Psoas muscle (tissue), 8 donors: ENCODE measurements around the gene RNF175. TPM values are rescaled to one million over a fixed set of nuclear protein-coding genes. Genes with fewer than 3 reads are reported as not detected.

Source experiments
- ATAC-seq, 4 donors: fragments of 200-7000 bp; cut with Tn5 transposase; one replicate each; pipeline ENCODE4 v1.9.1; 2020; ENCODE audit warnings: moderate library complexity in 3 of 4, mild to moderate bottlenecking in 2 of 4
- DNase-seq, 2 donors: peaks; one replicate each; pipeline ENCODE4 v3.0.0-alpha.2; 2020
- H3K27ac ChIP-seq: fragments of 200-600 bp; one replicate; pipeline ENCODE4 v1.8.0; 2022
- H3K27me3 ChIP-seq, 3 donors: fragments of 200-600 bp in 1 of 3; one replicate each; pipeline versions ENCODE4 v1.6.1 to v1.8.0; 2013 to 2022; ENCODE audit warnings: low read length in 2 of 3, mild to moderate bottlenecking in 2 of 3, moderate library complexity in 1 of 3; ENCODE audit not compliant: insufficient read depth in 3 of 3
- H3K36me3 ChIP-seq, 2 donors: fragments of 200-600 bp in 1 of 2; one replicate each; pipeline versions ENCODE4 v1.6.1 to v1.8.0; 2013 to 2022; ENCODE audit warnings: low read depth in 1 of 2, mild to moderate bottlenecking in 1 of 2, moderate library complexity in 1 of 2; ENCODE audit not compliant: insufficient read depth in 1 of 2
- H3K4me1 ChIP-seq: fragments of 200-600 bp; one replicate; pipeline ENCODE4 v1.8.0; 2022
- H3K4me3 ChIP-seq: fragments of 200-600 bp; one replicate; pipeline ENCODE4 v1.8.0; 2022; ENCODE audit warnings: mild to moderate bottlenecking
- H3K9me3 ChIP-seq: fragments of 200-600 bp; one replicate; pipeline ENCODE4 v1.8.0; 2022
- WGBS, 3 donors: extraction: QIAGEN DNeasy Blood & Tissue Kit; methylation state at CpG; one replicate each; pipeline versions ENCODE4 v1.1.6 to v1.1.7; 2013; 5-methylcytosine and 5-hydroxymethylcytosine counted together
- intact Hi-C, 2 donors: fragments of 100-400 bp; cut with DNase I; formaldehyde crosslinking; loops; one replicate each; pipeline versions ENCODE4 v1.11.0 to v1.14.2; 2022
- polyA plus RNA-seq, 3 donors: library from polyadenylated mRNA; stranded (reverse); fragments of 200-250 nt; gene quantifications; one replicate each; pipeline ENCODE4 v1.2.3, GENCODE V29; 2013
- total RNA-seq, 4 donors: library from RNA; stranded (reverse); fragmentation: NEBNext Ultra II Directional in 2 of 4; extraction: Animal tissue kit (Norgen Biotek cat#: 25700) in 2 of 4; gene quantifications; one replicate each; pipeline versions ENCODE4 v1.2.1 to v1.2.4, GENCODE V29; 2021 to 2023
- TF ChIP-seq, protein P1 (sequence below): fragments of 200-600 bp; IDR thresholded peaks from one replicate; pipeline ENCODE4 v1.8.0; 2022; ENCODE audit warnings: antibody characterized with exemption
- donor health status: healthy with polysubstance abuse.
- donor health status: DM: no; HTN: no; CAD: no; lungs with moderate emphysema.
- donor health status: Bipolar disorder and iron deficiency.
- donor health status: healthy.
- donor health status: DM: yes; HTN: yes; CAD: no.
- donor health status: DM: no; HTN: no; CAD: no.
- donor health status: DM: no; HTN: no; CAD: no.
- donor health status: DM: yes; HTN: yes; CAD: no.

RNF175 gene
- total and polyA plus RNA-seq, 7 donors, result 0.05 to 0.07 TPM; not detected in 5

DNA sequence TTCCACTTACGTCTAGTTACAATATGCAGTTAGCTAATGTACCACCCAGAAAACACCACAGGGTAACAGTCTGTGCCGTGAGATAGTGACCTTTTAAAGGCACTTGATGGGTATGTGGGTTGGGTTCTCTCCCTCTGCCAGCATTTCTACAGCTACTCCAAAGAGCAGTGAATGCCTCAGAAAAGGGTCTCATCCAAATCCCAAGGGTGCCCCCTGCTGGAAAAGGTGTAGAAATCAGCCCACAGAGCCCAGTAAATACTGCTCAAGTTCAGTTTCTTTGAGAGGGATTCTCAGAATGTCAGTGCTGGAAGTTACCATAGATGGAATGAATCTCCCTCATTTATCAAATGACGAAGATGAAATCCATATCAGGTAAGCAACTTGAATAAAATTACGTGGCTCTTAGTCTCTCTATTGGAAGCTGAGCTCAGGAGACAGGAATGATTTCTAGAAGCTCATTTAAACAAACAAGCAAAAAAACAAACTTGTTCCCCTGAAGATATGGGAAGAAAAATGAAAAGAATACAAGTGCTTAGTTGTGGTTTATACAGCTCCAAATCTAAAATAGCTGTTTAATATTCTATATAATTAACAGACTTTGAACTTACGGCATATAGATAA is 9.5 kb downstream of the RNF175 start:
- Histone ChIP-seq H3K36me3 (no peaks in the 10 kb centered on the region), H3K9me3 (no peaks in the 10 kb centered on the region), H3K4me1 (no peaks in the 10 kb centered on the region), H3K27ac (no peak overlapping the region), H3K27me3 (no peaks in the 10 kb centered on the region), H3K4me3 (no peak overlapping the region)
- no peak for DNase-seq
- peak; percentile 44 to 70 (median 58) for ATAC-seq
- 40 to 47% (median 45%) methylated on average over 5 of the region's 5 CpGs for WGBS, 3 donors
- TF ChIP-seq, protein P1, sequence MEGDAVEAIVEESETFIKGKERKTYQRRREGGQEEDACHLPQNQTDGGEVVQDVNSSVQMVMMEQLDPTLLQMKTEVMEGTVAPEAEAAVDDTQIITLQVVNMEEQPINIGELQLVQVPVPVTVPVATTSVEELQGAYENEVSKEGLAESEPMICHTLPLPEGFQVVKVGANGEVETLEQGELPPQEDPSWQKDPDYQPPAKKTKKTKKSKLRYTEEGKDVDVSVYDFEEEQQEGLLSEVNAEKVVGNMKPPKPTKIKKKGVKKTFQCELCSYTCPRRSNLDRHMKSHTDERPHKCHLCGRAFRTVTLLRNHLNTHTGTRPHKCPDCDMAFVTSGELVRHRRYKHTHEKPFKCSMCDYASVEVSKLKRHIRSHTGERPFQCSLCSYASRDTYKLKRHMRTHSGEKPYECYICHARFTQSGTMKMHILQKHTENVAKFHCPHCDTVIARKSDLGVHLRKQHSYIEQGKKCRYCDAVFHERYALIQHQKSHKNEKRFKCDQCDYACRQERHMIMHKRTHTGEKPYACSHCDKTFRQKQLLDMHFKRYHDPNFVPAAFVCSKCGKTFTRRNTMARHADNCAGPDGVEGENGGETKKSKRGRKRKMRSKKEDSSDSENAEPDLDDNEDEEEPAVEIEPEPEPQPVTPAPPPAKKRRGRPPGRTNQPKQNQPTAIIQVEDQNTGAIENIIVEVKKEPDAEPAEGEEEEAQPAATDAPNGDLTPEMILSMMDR, result peak; percentile 48
- intact Hi-C loops, result loop anchor here in 1 of 2 donors (5.0 kb wide), 2 partner anchors 113 to 608 kb away; no protein-coding TSS in a partner anchor

DNA sequence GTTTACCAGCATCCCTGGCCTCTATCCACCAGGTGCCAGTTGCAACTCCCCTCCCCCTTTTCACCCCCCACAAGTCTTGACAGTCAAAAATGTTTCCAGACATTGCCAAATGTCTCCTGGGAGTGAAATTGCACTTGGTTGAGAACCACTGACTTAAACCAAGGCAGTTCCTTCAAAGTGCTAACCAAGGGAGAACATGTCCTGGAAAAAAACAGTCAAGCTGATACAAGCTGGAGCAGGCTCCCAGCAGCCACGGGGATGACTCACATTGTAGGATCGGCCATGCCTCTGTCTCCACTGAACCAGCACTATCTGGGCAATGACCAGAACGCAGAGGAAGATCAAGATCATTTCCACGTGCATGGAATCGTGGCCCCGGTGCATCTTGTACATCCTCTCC is 11.4 kb downstream of the RNF175 start:
- Histone ChIP-seq H3K36me3 (no peaks in the 10 kb centered on the region), H3K9me3 (no peaks in the 10 kb centered on the region), H3K27ac (no peak overlapping the region), H3K4me1 (no peaks in the 10 kb centered on the region), H3K4me3 (no peak overlapping the region), H3K27me3 (no peaks in the 10 kb centered on the region)
- intact Hi-C loops, result loop anchor here in 1 of 2 donors (10.0 kb wide), 1 partner anchor 114 kb away; no protein-coding TSS in a partner anchor
- WGBS, 3 donors, result 52 to 70% (median 62%) methylated on average over 6 of the region's 6 CpGs
- DNase-seq, result peak in 1 of 2 donors; percentile 35
- peak in 1 of 4 donors; percentile 42 for ATAC-seq
- TF ChIP-seq, protein P1, result no peak

DNA sequence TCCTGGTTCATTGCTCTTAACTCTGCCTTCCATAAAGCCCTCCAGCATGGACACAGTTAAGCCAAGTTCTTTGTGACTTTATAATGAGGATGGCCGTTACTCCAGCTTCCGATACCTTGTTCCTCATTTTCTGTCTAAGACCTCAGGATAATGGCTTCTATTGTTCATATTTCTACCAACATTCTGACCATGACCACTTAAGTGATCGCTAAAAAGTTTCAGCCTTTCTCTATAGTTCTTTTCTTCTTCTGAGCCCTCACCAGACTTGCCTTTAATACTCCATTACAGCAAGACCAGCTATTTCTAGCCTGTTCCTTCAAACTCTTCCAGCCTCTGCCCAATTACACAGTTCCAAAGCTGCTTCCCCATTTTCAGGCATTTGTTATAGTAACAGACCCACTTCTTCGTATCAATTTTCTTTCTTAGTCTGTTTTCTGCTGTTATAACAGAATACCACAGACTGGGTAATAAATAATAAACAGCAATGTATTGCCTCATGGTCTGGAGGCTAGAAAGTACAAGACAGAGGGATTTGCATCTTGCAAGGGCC is 12.3 kb downstream of the RNF175 start:
- intact Hi-C loops, result loop anchor here in 1 of 2 donors (10.0 kb wide), 1 partner anchor 113 kb away; no protein-coding TSS in a partner anchor

DNA sequence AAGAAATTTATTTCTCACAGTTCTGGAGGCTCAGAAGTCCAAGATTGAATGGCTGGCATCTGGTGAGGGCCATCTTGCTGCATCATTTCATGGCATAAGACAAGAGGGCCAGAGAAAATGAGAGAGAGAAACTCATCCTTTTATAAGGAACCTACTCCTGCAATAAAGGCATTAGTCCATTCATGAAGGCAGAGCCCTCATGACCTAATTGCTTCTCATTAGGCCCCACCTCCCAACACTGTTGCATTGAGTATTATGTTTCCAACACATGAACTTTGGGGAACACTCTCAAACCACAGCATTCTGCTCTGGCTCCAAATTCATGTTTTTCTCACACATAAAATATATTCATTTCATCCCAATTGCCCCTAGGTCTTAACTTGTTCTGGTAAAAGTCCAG is 14.2 kb downstream of the RNF175 start:
- intact Hi-C loops, result loop anchor here in 1 of 2 donors (10.0 kb wide), 1 partner anchor 111 kb away; no protein-coding TSS in a partner anchor
- no peak for ATAC-seq
- Histone ChIP-seq H3K4me3 (no peak overlapping the region), H3K27ac (no peak overlapping the region), H3K36me3 (no peaks in the 10 kb centered on the region), H3K27me3 (peaks cover 0 to 2% (median under 1%) of the 10 kb centered on the region in 3 donors), H3K9me3 (no peaks in the 10 kb centered on the region), H3K4me1 (no peaks in the 10 kb centered on the region)
- TF ChIP-seq, protein P1, result no peak
- no peak for DNase-seq

More for the DNA sequence above, 12.3 kb downstream of the RNF175 start:
- TF ChIP-seq, protein P1, result no peak
- 71 to 77% (median 73%) methylated on average over 4 of the region's 4 CpGs for WGBS, 3 donors
- no peak for ATAC-seq
- no peaks in the 10 kb centered on the region for H3K36me3 ChIP-seq
- no peak overlapping the region for H3K27ac ChIP-seq
- no peaks in the 10 kb centered on the region for H3K9me3 ChIP-seq
- H3K4me3 ChIP-seq, result no peak overlapping the region
- DNase-seq, result no peak
- no peaks in the 10 kb centered on the region for H3K4me1 ChIP-seq
- no peaks in the 10 kb centered on the region for H3K27me3 ChIP-seq
